HepG2 (cell line): ENCODE results near the gene CREBBP. TPM values are rescaled to one million over a fixed set of nuclear protein-coding genes. Genes with fewer than 3 reads are reported as not detected.

ENCODE experiments used
- ATAC-seq: fragments of 200-7000 bp; cut with Tn5 transposase; 3 replicates; pipeline ENCODE4 v1.9.1; 2020; ENCODE audit warnings: mild to moderate bottlenecking, moderate library complexity
- BruUV-seq: library from RNA; stranded (reverse); fragments of 400-500 nt; replicated peaks from 2 replicates; lab custom pipeline; 2021; lab: Mats Ljungman, UMichigan
- CTCF ChIA-PET: fragments of 300-600 bp; formaldehyde crosslinking; extraction: SDS; loops from one replicate; lab custom pipeline; 2021; ENCODE audit warnings: low total read pairs, inconsistent platforms, low intra/inter-chr PET ratio; lab: Yijun Ruan, JAX
- POLR2A ChIA-PET: fragments of 350-600 bp; sonication (Branson Sonifier 250); formaldehyde crosslinking; loops from one replicate; lab custom pipeline; 2020; ENCODE audit warnings: antibody characterized with exemption, inconsistent platforms; lab: Yijun Ruan, JAX
- DNase-seq: peaks from one replicate; pipeline ENCODE4 v3.0.0-alpha.2; 2015; ENCODE audit warnings: low spot score
- FAIRE-seq: peaks from 3 replicates; lab custom pipeline; 2011; peaks lifted over from hg19 to GRCh38; lab: Jason Lieb, UNC
- H2AFZ ChIP-seq: one replicate; pipeline ENCODE4 v1.6.1; 2011; ENCODE audit warnings: low read length, inconsistent platforms
- H3K27ac ChIP-seq: fragments of 300-600 bp; 3 replicates; pipeline ENCODE4 v1.8.0; 2011; ENCODE audit warnings: mixed run types, mild to moderate bottlenecking, mixed read lengths, low read length, inconsistent platforms; ENCODE audit not compliant: insufficient read depth; ENCODE audit errors: extremely low read length
- H3K27me3 ChIP-seq, 2 experiments: fragments of 200-600 bp in 1 of 2; 2 replicates in 1 of 2; 3 replicates in 1 of 2; pipeline versions ENCODE4 v1.6.0 to v1.8.0; 2011; ENCODE audit warnings: low read length in 2 of 2, mild to moderate bottlenecking in 2 of 2, moderate library complexity in 2 of 2, inconsistent platforms in 1 of 2; ENCODE audit not compliant: insufficient read depth in 2 of 2, control insufficient read depth in 1 of 2
- H3K36me3 ChIP-seq, 2 experiments: fragments of 200-600 bp in 1 of 2; replicated peaks in 1 of 2; 2 replicates in 1 of 2; 3 replicates in 1 of 2; pipeline versions ENCODE4 v1.5.1 to v1.8.0; 2011; ENCODE audit warnings: low read length in 2 of 2, inconsistent platforms in 1 of 2; ENCODE audit not compliant: insufficient read depth in 2 of 2, control insufficient read depth in 1 of 2
- H3K4me1 ChIP-seq: 2 replicates; pipeline ENCODE4 v1.5.1; 2012; ENCODE audit warnings: low read length, inconsistent platforms; ENCODE audit not compliant: insufficient read depth
- H3K4me2 ChIP-seq: 2 replicates; pipeline ENCODE4 v1.6.0; 2011; ENCODE audit warnings: low read depth, low read length, inconsistent platforms
- H3K4me3 ChIP-seq, 3 experiments: fragments of 200-600 bp in 1 of 3; sonication (generic), shearing (Covaris generic) in 1 of 3; replicated peaks in 1 of 3; 2 replicates each; pipeline ENCODE4 v1.5.1; 2011 to 2016; ENCODE audit warnings: low read length in 3 of 3, inconsistent platforms in 2 of 3, low read depth in 2 of 3, mild to moderate bottlenecking in 2 of 3, control low read depth in 1 of 3, mixed read lengths in 1 of 3; ENCODE audit not compliant: insufficient read depth in 1 of 3
- H3K79me2 ChIP-seq: one replicate; pipeline ENCODE4 v1.6.1; 2011; ENCODE audit warnings: low read length, inconsistent platforms; ENCODE audit not compliant: insufficient read depth
- H3K9ac ChIP-seq: 2 replicates; pipeline ENCODE4 v1.6.0; 2011; ENCODE audit warnings: mild to moderate bottlenecking, low read depth, low read length, inconsistent platforms; ENCODE audit not compliant: insufficient read depth
- H3K9me3 ChIP-seq: 2 replicates; pipeline ENCODE4 v1.5.1; 2012; ENCODE audit warnings: mild to moderate bottlenecking, low read length
- H4K20me1 ChIP-seq: 2 replicates; pipeline ENCODE4 v1.6.0; 2011; ENCODE audit warnings: inconsistent platforms, mild to moderate bottlenecking, low read length, moderate library complexity; ENCODE audit not compliant: insufficient read depth
- ETV5 ChIP-seq: IDR thresholded peaks from 2 replicates; pipeline ENCODE4 v1.6.1; 2018; ENCODE audit warnings: missing biosample characterization, missing genetic modification reagents, inconsistent platforms, borderline replicate concordance
- HOXA3 ChIP-seq: sonication (generic); formaldehyde crosslinking; IDR thresholded peaks from 2 replicates; pipeline ENCODE4 v1.5.0; 2020; ENCODE audit warnings: missing genetic modification reagents
- KDM5B ChIP-seq: sonication (generic); formaldehyde crosslinking; IDR thresholded peaks from 2 replicates; pipeline ENCODE4 v1.4.0; 2020; ENCODE audit warnings: missing genetic modification reagents, mild to moderate bottlenecking, borderline replicate concordance
- MAFG ChIP-seq: sonication (generic); formaldehyde crosslinking; IDR thresholded peaks from 2 replicates; pipeline ENCODE4 v1.5.1; 2020; ENCODE audit warnings: mild to moderate bottlenecking, missing genetic modification reagents
- MED8 ChIP-seq: sonication (generic); formaldehyde crosslinking; IDR thresholded peaks from 2 replicates; pipeline ENCODE4 v1.8.1; 2023; ENCODE audit warnings: mild to moderate bottlenecking, missing genetic modification reagents; ENCODE audit not compliant: insufficient replicate concordance
- POGZ ChIP-seq: sonication (generic); formaldehyde crosslinking; IDR thresholded peaks from 2 replicates; pipeline ENCODE4 v1.4.0; 2020; ENCODE audit warnings: mild to moderate bottlenecking, missing genetic modification reagents
- POLR2AphosphoS2 ChIP-seq: IDR thresholded peaks from 2 replicates; pipeline ENCODE4 v1.6.1; 2011; ENCODE audit warnings: low read depth, low read length, improper control_type of control experiment
- ZNF230 ChIP-seq: sonication (generic); formaldehyde crosslinking; IDR thresholded peaks from 2 replicates; pipeline ENCODE4 v1.4.0; 2020; ENCODE audit warnings: mild to moderate bottlenecking, missing genetic modification reagents
- ZNF772 ChIP-seq: sonication (generic); formaldehyde crosslinking; IDR thresholded peaks from 2 replicates; pipeline ENCODE4 v1.5.0; 2020; ENCODE audit warnings: mild to moderate bottlenecking, missing genetic modification reagents
- ZNF891 ChIP-seq: sonication (generic); formaldehyde crosslinking; IDR thresholded peaks from 2 replicates; pipeline ENCODE4 v1.5.0; 2020; ENCODE audit warnings: mild to moderate bottlenecking, missing genetic modification reagents
- ZSCAN30 ChIP-seq: sonication (generic); formaldehyde crosslinking; IDR thresholded peaks from 2 replicates; pipeline ENCODE4 v1.5.0; 2020; ENCODE audit warnings: mild to moderate bottlenecking, missing genetic modification reagents
- WGBS: methylation state at CpG from one replicate; pipeline ENCODE4 v1.1.6; 2017; ENCODE audit warnings: low lambda C conversion rate; 5-methylcytosine and 5-hydroxymethylcytosine counted together
- in situ Hi-C: cut with HindIII; loops from 2 replicates; pipeline ENCODE4 v1.10.0; 2017; ENCODE audit warnings: low pct_unique_long_range_greater_than_20kb; ENCODE audit not compliant: extremely low pct_ligation_motif_present
- intact Hi-C: fragments of 100-400 bp; cut with micrococcal nuclease; formaldehyde crosslinking; loops from one replicate; pipeline ENCODE4 v1.10.0; 2022; ENCODE audit not compliant: unreplicated experiment
- polyA plus RNA-seq, 8 experiments: library from polyadenylated mRNA; depleted of rRNA in 3 of 8; stranded (reverse) in 7 of 8; unstranded in 1 of 8; fragments of >200 nt; fragmentation: Illumina TruSeq in 4 of 8; extraction: Trizol in 4 of 8; gene quantifications; 2 replicates each; pipeline versions ENCODE4 v1.2.1 to v1.2.3, GENCODE V29; 2011 to 2016; ENCODE audit warnings: low read depth in 4 of 8, missing spikeins in 1 of 8, mixed read lengths in 1 of 8; ENCODE audit not compliant: insufficient read depth in 1 of 8
- total RNA-seq, 5 experiments: library from RNA; depleted of rRNA; stranded (reverse); fragments of >200 nt; fragmentation: Illumina TruSeq; extraction: Trizol; gene quantifications; 2 replicates each; pipeline ENCODE4 v1.2.3, GENCODE V29; 2016; ENCODE audit warnings: low read depth in 1 of 5
- TF ChIP-seq, protein P1 (sequence below): sonication (generic); formaldehyde crosslinking; IDR thresholded peaks from 2 replicates; pipeline ENCODE4 v1.8.0; 2022; ENCODE audit warnings: mild to moderate bottlenecking, missing genetic modification reagents, borderline replicate concordance

The CREBBP gene
- total and polyA plus RNA-seq, 2 of the 13 experiments (the other 11 are each of a cell fraction or from before 2014, with no cell fraction given), result 5.3 to 10.4 TPM

DNA sequence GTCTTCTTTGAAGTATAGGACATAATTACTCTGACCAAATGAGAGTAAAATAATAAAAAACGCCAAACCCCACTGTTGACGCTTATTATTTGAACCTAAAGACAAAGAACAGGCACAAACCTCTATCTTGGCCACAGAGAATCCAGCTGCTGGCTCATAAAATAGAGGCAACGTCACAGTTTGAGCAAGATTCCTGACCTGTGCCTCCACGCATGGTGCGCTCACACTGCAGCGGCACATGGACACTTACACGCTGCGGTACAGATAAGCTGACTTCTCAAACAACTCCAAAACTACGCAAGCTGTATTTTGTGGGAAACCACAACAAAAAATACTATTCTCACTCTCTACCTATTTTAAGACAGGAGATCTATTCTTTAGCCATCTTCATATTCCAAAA, 124.4 kb downstream of the CREBBP start:
- no peak overlapping the region for H3K4me3 ChIP-seq
- no peak for FAIRE-seq
- ChIA-PET POLR2A (no interaction called here), CTCF (no interaction called here)
- TF ChIP-seq ZNF891 (CRISPR knock-in tag), result no peak
- TF ChIP-seq KDM5B (CRISPR knock-in tag), result no peak
- no peak for TF ChIP-seq HOXA3 (CRISPR knock-in tag)
- TF ChIP-seq MED8 (CRISPR knock-in tag), result no peak
- TF ChIP-seq ETV5 (CRISPR knock-in tag), result no peak
- no peak for TF ChIP-seq ZNF772
- TF ChIP-seq MAFG (CRISPR knock-in tag), result no peak
- TF ChIP-seq, protein P1, sequence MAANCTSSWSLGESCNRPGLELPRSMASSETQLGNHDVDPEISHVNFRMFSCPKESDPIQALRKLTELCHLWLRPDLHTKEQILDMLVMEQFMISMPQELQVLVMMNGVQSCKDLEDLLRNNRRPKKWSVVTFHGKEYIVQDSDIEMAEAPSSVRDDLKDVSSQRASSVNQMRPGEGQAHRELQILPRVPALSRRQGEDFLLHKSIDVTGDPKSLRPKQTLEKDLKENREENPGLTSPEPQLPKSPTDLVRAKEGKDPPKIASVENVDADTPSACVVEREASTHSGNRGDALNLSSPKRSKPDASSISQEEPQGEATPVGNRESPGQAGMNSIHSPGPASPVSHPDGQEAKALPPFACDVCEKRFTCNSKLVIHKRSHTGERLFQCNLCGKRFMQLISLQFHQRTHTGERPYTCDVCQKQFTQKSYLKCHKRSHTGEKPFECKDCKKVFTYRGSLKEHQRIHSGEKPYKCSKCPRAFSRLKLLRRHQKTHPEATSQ, result no peak
- no peak for TF ChIP-seq POGZ (CRISPR knock-in tag)
- TF ChIP-seq ZSCAN30 (CRISPR knock-in tag), result no peak
- no peak for TF ChIP-seq ZNF230 (CRISPR knock-in tag)
- TF ChIP-seq POLR2AphosphoS2, result no peak
- no peaks in the 10 kb centered on the region for H4K20me1 ChIP-seq
- H3K4me2 ChIP-seq, result no peak overlapping the region
- no TSS peak for BruUV-seq
- WGBS, result 96% methylated on average over 9 of the region's 9 CpGs
- no peak for ATAC-seq
- peaks cover 30 to 84% of the 10 kb centered on the region in 2 experiments for H3K36me3 ChIP-seq
- no peak overlapping the region for H3K9ac ChIP-seq
- H3K9me3 ChIP-seq, result no peaks in the 10 kb centered on the region
- intact Hi-C loops, result no loop called here
- H3K79me2 ChIP-seq, result no peaks in the 10 kb centered on the region
- no peaks in the 10 kb centered on the region for H3K27me3 ChIP-seq
- no peaks in the 10 kb centered on the region for H3K4me1 ChIP-seq
- in situ Hi-C loops, result no loop called here
- no peak overlapping the region for H2AFZ ChIP-seq
- DNase-seq, result no peak
- no peak overlapping the region for H3K27ac ChIP-seq
